K562 (cell line): ENCODE measurements around the gene COL24A1. TPM values are rescaled to one million over a fixed set of nuclear protein-coding genes. Genes with fewer than 3 reads are reported as not detected.

Experiments used
- ATAC-seq: fragments of 200-7000 bp; cut with Tn5 transposase; 3 replicates; pipeline ENCODE4 v1.9.1; 2020; ENCODE audit warnings: moderate library complexity
- BruUV-seq: library from RNA; stranded (reverse); fragments of 400-500 nt; replicated peaks from 2 replicates; lab custom pipeline; 2021; lab: Mats Ljungman, UMichigan
- CTCF ChIA-PET: fragments of 300-600 bp; formaldehyde crosslinking; extraction: SDS; loops from one replicate; lab custom pipeline; 2021; ENCODE audit warnings: low intra/inter-chr PET ratio; lab: Yijun Ruan, JAX
- POLR2A ChIA-PET: fragments of 300-600, 350-650 bp; sonication (Branson Sonifier 250); formaldehyde crosslinking; extraction: SDS; loops from one replicate; lab custom pipeline; 2021; ENCODE audit warnings: antibody characterized with exemption, inconsistent platforms; lab: Yijun Ruan, JAX
- DNase-seq, 4 experiments: peaks; one replicate each; pipeline versions ENCODE4 v3.0.0 to v3.0.0-alpha.2; 2011 to 2018; ENCODE audit warnings: low spot score in 3 of 4, mixed read lengths in 3 of 4; ENCODE audit errors: extremely low read depth in 1 of 4
- FAIRE-seq: peaks from 2 replicates; lab custom pipeline; 2011; peaks lifted over from hg19 to GRCh38; lab: Jason Lieb, UNC
- H2AFZ ChIP-seq: 2 replicates; pipeline ENCODE4 v1.6.0; 2011; ENCODE audit warnings: low read depth, low read length, control low read depth, inconsistent platforms
- H3K27ac ChIP-seq: fragments of 200-600 bp; 3 replicates; pipeline ENCODE4 v1.8.0; 2011; ENCODE audit warnings: low read depth, mild to moderate bottlenecking, control low read depth, inconsistent platforms, low read length, moderate library complexity, mixed read lengths; ENCODE audit errors: extremely low read depth
- H3K27me3 ChIP-seq, 2 experiments: fragments of 300-600 bp in 1 of 2; 2 replicates in 1 of 2; 3 replicates in 1 of 2; pipeline versions ENCODE4 v1.6.0 to v1.8.0; 2011; ENCODE audit warnings: inconsistent platforms in 2 of 2, low read length in 2 of 2, mild to moderate bottlenecking in 1 of 2, mixed read lengths in 1 of 2, moderate library complexity in 1 of 2; ENCODE audit not compliant: control insufficient read depth in 2 of 2, insufficient read depth in 2 of 2
- H3K36me3 ChIP-seq: fragments of 300-600 bp; 3 replicates; pipeline ENCODE4 v1.8.0; 2011; ENCODE audit warnings: mild to moderate bottlenecking, low read length, inconsistent platforms; ENCODE audit not compliant: control insufficient read depth, insufficient read depth
- H3K4me1 ChIP-seq, 2 experiments: fragments of 200-600 bp in 1 of 2; replicated peaks in 1 of 2; 2 replicates in 1 of 2; 3 replicates in 1 of 2; pipeline versions ENCODE4 v1.5.1 to v1.8.0; 2011; ENCODE audit warnings: inconsistent platforms in 2 of 2, low read length in 2 of 2, mild to moderate bottlenecking in 1 of 2, mixed read lengths in 1 of 2, moderate library complexity in 1 of 2; ENCODE audit not compliant: control insufficient read depth in 2 of 2, insufficient read depth in 2 of 2
- H3K4me2 ChIP-seq: 2 replicates; pipeline ENCODE4 v1.6.1; 2011; ENCODE audit warnings: low read length, control low read depth, inconsistent platforms, mixed read lengths; ENCODE audit not compliant: insufficient read depth
- H3K4me3 ChIP-seq: fragments of 200-600 bp; sonication (generic), shearing (Covaris generic); 2 replicates; pipeline ENCODE4 v1.5.1; 2016; ENCODE audit warnings: control low read depth, inconsistent platforms
- H3K79me2 ChIP-seq: fragments of 200-600 bp; 3 replicates; pipeline ENCODE4 v1.8.0; 2011; ENCODE audit warnings: low read length, inconsistent platforms; ENCODE audit not compliant: control insufficient read depth, insufficient read depth
- H3K9ac ChIP-seq, 2 experiments: 2 replicates each; pipeline versions ENCODE4 v1.6.0 to v1.6.1; 2011; ENCODE audit warnings: low read depth in 2 of 2, low read length in 2 of 2, control low read depth in 1 of 2, inconsistent platforms in 1 of 2, mild to moderate bottlenecking in 1 of 2, mixed read lengths in 1 of 2; ENCODE audit not compliant: insufficient read depth in 1 of 2
- H3K9me1 ChIP-seq: one replicate; pipeline ENCODE4 v1.6.0; 2011; ENCODE audit warnings: inconsistent platforms, mild to moderate bottlenecking, low read length, moderate library complexity; ENCODE audit not compliant: control insufficient read depth, insufficient read depth
- H3K9me3 ChIP-seq: replicated peaks from 2 replicates; pipeline ENCODE4 v1.5.1; 2011; ENCODE audit warnings: low read depth, low read length, inconsistent platforms; ENCODE audit not compliant: control insufficient read depth, insufficient read depth
- H4K20me1 ChIP-seq: replicated peaks from 2 replicates; pipeline ENCODE4 v1.6.1; 2011; ENCODE audit warnings: low read length, inconsistent platforms, mixed read lengths; ENCODE audit not compliant: control insufficient read depth, insufficient read depth
- CREM ChIP-seq: IDR thresholded peaks from 2 replicates; pipeline ENCODE4 v1.6.1; 2014; ENCODE audit warnings: antibody characterized with exemption, low read depth
- E2F3 ChIP-seq: fragments of 250-450 bp; sonication (Bioruptor Pico); IDR thresholded peaks from 2 replicates; pipeline ENCODE4 v1.4.0; 2020; ENCODE audit warnings: mild to moderate bottlenecking
- ETS1 ChIP-seq: conservative IDR thresholded peaks from 2 replicates; pipeline ENCODE4 v1.6.1; 2011; ENCODE audit warnings: low read depth, mild to moderate bottlenecking, low read length; ENCODE audit not compliant: control insufficient read depth
- HMGN3 ChIP-seq: IDR thresholded peaks from 2 replicates; pipeline ENCODE4 v1.6.1; 2011; ENCODE audit warnings: borderline replicate concordance, low read depth, mild to moderate bottlenecking, mixed read lengths, low read length; ENCODE audit not compliant: insufficient read length; ENCODE audit errors: extremely low read depth
- IFI16 ChIP-seq: fragments of 250-450 bp; sonication (Bioruptor Pico); IDR thresholded peaks from 2 replicates; pipeline ENCODE4 v2.1.2; 2022; ENCODE audit warnings: mild to moderate bottlenecking, inconsistent platforms
- MED1 ChIP-seq: sonication (generic); formaldehyde crosslinking; IDR thresholded peaks from 2 replicates; pipeline ENCODE4 v1.8.1; 2023; ENCODE audit warnings: missing genetic modification reagents, borderline replicate concordance
- MYC ChIP-seq, 2 experiments: fragments of 250-450 bp in 1 of 2; sonication (Bioruptor Pico) in 1 of 2; IDR thresholded peaks; 2 replicates each; pipeline versions ENCODE4 v1.5.1 to v1.6.1; 2012 to 2021; ENCODE audit warnings: low read depth in 2 of 2, borderline replicate concordance in 1 of 2, improper control_type of control experiment in 1 of 2, low read length in 1 of 2, mild to moderate bottlenecking in 1 of 2, moderate library complexity in 1 of 2
- PTRF ChIP-seq: fragments of 450-650 bp; IDR thresholded peaks from 2 replicates; pipeline ENCODE4 v1.6.1; 2016; ENCODE audit warnings: mild to moderate bottlenecking, missing genetic modification characterization, missing compliant biosample characterization
- RBM14 ChIP-seq: fragments of 200-400 bp; formaldehyde crosslinking; IDR thresholded peaks from 2 replicates; pipeline ENCODE4 v1.6.1; 2018; ENCODE audit warnings: low read depth, mild to moderate bottlenecking, low read length, moderate library complexity, borderline replicate concordance; ENCODE audit not compliant: insufficient read depth
- SAFB2 ChIP-seq: fragments of 200-400 bp; formaldehyde crosslinking; IDR thresholded peaks from 2 replicates; pipeline ENCODE4 v1.6.1; 2018; ENCODE audit warnings: borderline replicate concordance, low read length, low read depth, moderate library complexity; ENCODE audit not compliant: severe bottlenecking
- TEAD4 ChIP-seq, 2 experiments: sonication (generic) in 1 of 2; formaldehyde crosslinking in 1 of 2; IDR thresholded peaks; 2 replicates each; pipeline versions ENCODE4 v1.6.1 to v1.8.0; 2012 to 2022; ENCODE audit warnings: borderline replicate concordance in 1 of 2, inconsistent platforms in 1 of 2, low read length in 1 of 2, mild to moderate bottlenecking in 1 of 2, missing genetic modification reagents in 1 of 2
- ZNF586 ChIP-seq: fragments of 450-650 bp; formaldehyde crosslinking; conservative IDR thresholded peaks from 2 replicates; pipeline ENCODE4 v1.4.0; 2020; ENCODE audit warnings: mild to moderate bottlenecking, moderate library complexity
- ZNF668 ChIP-seq: fragments of 250-450 bp; sonication (Bioruptor Pico); IDR thresholded peaks from 2 replicates; pipeline ENCODE4 v1.8.0; 2022; ENCODE audit warnings: mild to moderate bottlenecking, inconsistent platforms
- WGBS: fragments of 100-300 bp; shearing (Covaris generic); methylation state at CpG from one replicate; pipeline ENCODE4 v1.1.6; 2016; ENCODE audit warnings: low coverage, mixed read lengths; ENCODE audit not compliant: insufficient coverage; ENCODE audit errors: missing lambda C conversion rate; 5-methylcytosine and 5-hydroxymethylcytosine counted together
- in situ Hi-C: fragments of 300-500 bp; cut with MboI; formaldehyde crosslinking; loops from 4 replicates; pipeline ENCODE4 v1.15.0; 2018; ENCODE audit warnings: inconsistent platforms, mixed read lengths
- intact Hi-C: fragments of 100-400 bp; cut with micrococcal nuclease; formaldehyde crosslinking; loops from 2 replicates; pipeline ENCODE4 v1.14.2; 2022
- polyA plus RNA-seq, 8 experiments: library from polyadenylated mRNA; depleted of rRNA in 4 of 8; stranded (reverse) in 5 of 8; unstranded in 3 of 8; fragments of >200 nt; fragmentation: Nextera tagmentation in 2 of 8; fragmentation: Illumina TruSeq in 1 of 8; extraction: Ambion mirVana in 2 of 8; extraction: Trizol in 1 of 8; gene quantifications; 2 replicates each; pipeline versions ENCODE4 v1.2.1 to v1.2.3, GENCODE V29; 2011 to 2014; ENCODE audit warnings: inconsistent platforms in 1 of 8, missing spikeins in 1 of 8
- total RNA-seq, 7 experiments: library from RNA; depleted of rRNA in 6 of 7; stranded (reverse); fragments of >200 nt in 6 of 7; fragmentation: Illumina TruSeq in 2 of 7; extraction: Trizol in 2 of 7; gene quantifications; 2 replicates each; pipeline versions ENCODE4 v1.2.1 to v1.2.3, GENCODE V29; 2011 to 2021; ENCODE audit warnings: low replicate concordance in 1 of 7
- TF ChIP-seq, protein P1 (sequence below): fragments of 450-650 bp; formaldehyde crosslinking; IDR thresholded peaks from 2 replicates; pipeline ENCODE4 v1.4.0; 2022; ENCODE audit warnings: missing genetic modification characterization
- TF ChIP-seq, protein P2 (sequence below): IDR thresholded peaks from 2 replicates; pipeline ENCODE4 v1.6.1; 2011; ENCODE audit warnings: borderline replicate concordance, low read depth, mild to moderate bottlenecking, moderate library complexity, low read length; ENCODE audit not compliant: insufficient read depth, poor library complexity, severe bottlenecking
- TF ChIP-seq, protein P3 (sequence below): fragments of 250-450 bp; sonication (Bioruptor Pico); IDR thresholded peaks from 2 replicates; pipeline ENCODE4 v1.5.0; 2021

Gene COL24A1
- total and polyA plus RNA-seq, 9 of the 15 experiments (the other 6 are each of a cell fraction or from before 2014, with no cell fraction given) = 0.01 to 0.06 (median 0.03) TPM; not detected in 2

- no peak for FAIRE-seq
- ATAC-seq = no peak
- in situ Hi-C loops = no loop called here
- TF ChIP-seq, protein P1, sequence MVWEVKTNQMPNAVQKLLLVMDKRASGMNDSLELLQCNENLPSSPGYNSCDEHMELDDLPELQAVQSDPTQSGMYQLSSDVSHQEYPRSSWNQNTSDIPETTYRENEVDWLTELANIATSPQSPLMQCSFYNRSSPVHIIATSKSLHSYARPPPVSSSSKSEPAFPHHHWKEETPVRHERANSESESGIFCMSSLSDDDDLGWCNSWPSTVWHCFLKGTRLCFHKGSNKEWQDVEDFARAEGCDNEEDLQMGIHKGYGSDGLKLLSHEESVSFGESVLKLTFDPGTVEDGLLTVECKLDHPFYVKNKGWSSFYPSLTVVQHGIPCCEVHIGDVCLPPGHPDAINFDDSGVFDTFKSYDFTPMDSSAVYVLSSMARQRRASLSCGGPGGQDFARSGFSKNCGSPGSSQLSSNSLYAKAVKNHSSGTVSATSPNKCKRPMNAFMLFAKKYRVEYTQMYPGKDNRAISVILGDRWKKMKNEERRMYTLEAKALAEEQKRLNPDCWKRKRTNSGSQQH = no peak
- no peak for TF ChIP-seq ZNF586 (CRISPR knock-in tag)
- no peak for TF ChIP-seq TEAD4 (IDR thresholded peaks at IDR 0.05; ENCODE audit: low read length)
- no peak for TF ChIP-seq TEAD4 (CRISPR knock-in tag; IDR thresholded peaks at IDR 0.05; ENCODE audit: borderline replicate concordance)
- no peak for TF ChIP-seq MED1 (CRISPR knock-in tag)
- no peak for TF ChIP-seq SAFB2
- no peak for TF ChIP-seq MYC (IDR thresholded peaks at IDR 0.05; ENCODE audit: low read depth, low read length)
- TF ChIP-seq MYC (CRISPR knock-in tag; IDR thresholded peaks at IDR 0.05; ENCODE audit: borderline replicate concordance, low read depth) = no peak
- no peak for TF ChIP-seq ETS1
- TF ChIP-seq PTRF = no peak
- no peak for TF ChIP-seq ZNF668 (CRISPR knock-in tag)
- TF ChIP-seq E2F3 (CRISPR knock-in tag) = no peak
- TF ChIP-seq, protein P2, sequence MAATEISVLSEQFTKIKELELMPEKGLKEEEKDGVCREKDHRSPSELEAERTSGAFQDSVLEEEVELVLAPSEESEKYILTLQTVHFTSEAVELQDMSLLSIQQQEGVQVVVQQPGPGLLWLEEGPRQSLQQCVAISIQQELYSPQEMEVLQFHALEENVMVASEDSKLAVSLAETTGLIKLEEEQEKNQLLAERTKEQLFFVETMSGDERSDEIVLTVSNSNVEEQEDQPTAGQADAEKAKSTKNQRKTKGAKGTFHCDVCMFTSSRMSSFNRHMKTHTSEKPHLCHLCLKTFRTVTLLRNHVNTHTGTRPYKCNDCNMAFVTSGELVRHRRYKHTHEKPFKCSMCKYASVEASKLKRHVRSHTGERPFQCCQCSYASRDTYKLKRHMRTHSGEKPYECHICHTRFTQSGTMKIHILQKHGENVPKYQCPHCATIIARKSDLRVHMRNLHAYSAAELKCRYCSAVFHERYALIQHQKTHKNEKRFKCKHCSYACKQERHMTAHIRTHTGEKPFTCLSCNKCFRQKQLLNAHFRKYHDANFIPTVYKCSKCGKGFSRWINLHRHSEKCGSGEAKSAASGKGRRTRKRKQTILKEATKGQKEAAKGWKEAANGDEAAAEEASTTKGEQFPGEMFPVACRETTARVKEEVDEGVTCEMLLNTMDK = no peak
- TF ChIP-seq IFI16 (CRISPR knock-in tag) = no peak
- TF ChIP-seq HMGN3 = no peak
- TF ChIP-seq CREM = no peak
- TF ChIP-seq, protein P3, sequence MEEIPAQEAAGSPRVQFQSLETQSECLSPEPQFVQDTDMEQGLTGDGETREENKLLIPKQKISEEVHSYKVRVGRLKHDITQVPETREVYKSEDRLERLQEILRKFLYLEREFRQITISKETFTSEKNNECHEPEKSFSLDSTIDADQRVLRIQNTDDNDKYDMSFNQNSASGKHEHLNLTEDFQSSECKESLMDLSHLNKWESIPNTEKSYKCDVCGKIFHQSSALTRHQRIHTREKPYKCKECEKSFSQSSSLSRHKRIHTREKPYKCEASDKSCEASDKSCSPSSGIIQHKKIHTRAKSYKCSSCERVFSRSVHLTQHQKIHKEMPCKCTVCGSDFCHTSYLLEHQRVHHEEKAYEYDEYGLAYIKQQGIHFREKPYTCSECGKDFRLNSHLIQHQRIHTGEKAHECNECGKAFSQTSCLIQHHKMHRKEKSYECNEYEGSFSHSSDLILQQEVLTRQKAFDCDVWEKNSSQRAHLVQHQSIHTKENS (CRISPR knock-in tag) = no peak
- no peak for TF ChIP-seq RBM14
Measured at GRCh38 chr1:86169625-86170024, 13.1 kb upstream of the COL24A1 start.

More at GRCh38 chr1:86169625-86170024, 13.1 kb upstream of the COL24A1 start:
- no peak for DNase-seq
- H3K79me2 ChIP-seq = no peaks in the 10 kb centered on the region
- no peaks in the 10 kb centered on the region for H3K4me1 ChIP-seq
- no peaks in the 10 kb centered on the region for H3K9me1 ChIP-seq
- no peaks in the 10 kb centered on the region for H4K20me1 ChIP-seq
- no peaks in the 10 kb centered on the region for H3K9me3 ChIP-seq
- H3K4me3 ChIP-seq = no peak overlapping the region
- no peaks in the 10 kb centered on the region for H3K36me3 ChIP-seq
- H3K27ac ChIP-seq = no peak overlapping the region
- H3K27me3 ChIP-seq = no peaks in the 10 kb centered on the region
- BruUV-seq = no TSS peak
- 6% methylated on average over 1 of the region's 1 CpG for WGBS
- H3K4me2 ChIP-seq = no peak overlapping the region
- ChIA-PET CTCF (no interaction called here), POLR2A (no interaction called here)
- H2AFZ ChIP-seq = no peak overlapping the region
- H3K9ac ChIP-seq = no peak overlapping the region
- intact Hi-C loops = no loop called here
